A549 (cell line): ENCODE data around the gene PDE4D. TPM values are rescaled to one million over a fixed set of nuclear protein-coding genes. Genes with fewer than 3 reads are reported as not detected.

Experiments
- ATAC-seq, 2 experiments: fragments of 200-7000 bp in 1 of 2; fragments of >200 bp in 1 of 2; cut with Nextera tagmentation in 1 of 2; cut with Tn5 transposase in 1 of 2; 3 replicates each; pipeline versions ENCODE4 v1.8.0 to v1.9.1; 2018 to 2020; ENCODE audit warnings: mild to moderate bottlenecking in 1 of 2, moderate library complexity in 1 of 2
- CTCF ChIA-PET: fragments of 300-600 bp; sonication (Branson Sonifier 250); formaldehyde crosslinking; extraction: SDS; loops from one replicate; lab custom pipeline; 2021; ENCODE audit warnings: antibody characterized with exemption, inconsistent platforms; lab: Yijun Ruan, JAX
- POLR2A ChIA-PET: fragments of 350-600 bp; formaldehyde crosslinking; extraction: SDS; loops from one replicate; lab custom pipeline; 2021; ENCODE audit warnings: antibody characterized with exemption, inconsistent platforms; lab: Yijun Ruan, JAX
- DNase-seq, 2 experiments: peaks; one replicate each; pipeline versions ENCODE4 v3.0.0 to v3.0.0-alpha.2; 2011 to 2016; ENCODE audit warnings: low read depth in 1 of 2, low spot score in 1 of 2
- FAIRE-seq: peaks from 2 replicates; lab custom pipeline; 2011; peaks lifted over from hg19 to GRCh38; lab: Jason Lieb, UNC
- H3K27ac ChIP-seq, 2 experiments: fragments of >200 bp; sonication (Bioruptor Twin); formaldehyde crosslinking; 3 replicates each; pipeline ENCODE4 v1.5.1; 2016 to 2017
- H3K4me1 ChIP-seq: fragments of >200 bp; sonication (Bioruptor Twin); formaldehyde crosslinking; 3 replicates; pipeline ENCODE4 v1.6.1; 2016
- H3K4me2 ChIP-seq: fragments of >200 bp; sonication (Bioruptor Twin); formaldehyde crosslinking; 3 replicates; pipeline ENCODE4 v1.6.1; 2016
- H3K4me3 ChIP-seq: fragments of >200 bp; sonication (Bioruptor Twin); formaldehyde crosslinking; 3 replicates; pipeline ENCODE4 v1.5.1; 2016
- H3K9me3 ChIP-seq: fragments of >200 bp; sonication (Bioruptor Twin); formaldehyde crosslinking; 3 replicates; pipeline ENCODE4 v1.6.1; 2016
- BHLHE40 ChIP-seq: IDR thresholded peaks from 2 replicates; pipeline ENCODE4 v1.6.1; 2012; ENCODE audit warnings: low read depth, low read length, inconsistent platforms
- CBX2 ChIP-seq: fragments of 200-600 bp; sonication (generic); IDR thresholded peaks from 2 replicates; pipeline ENCODE4 v1.6.1; 2016; ENCODE audit warnings: low read depth, mild to moderate bottlenecking, borderline replicate concordance
- CBX8 ChIP-seq: fragments of 200-600 bp; sonication (generic); IDR thresholded peaks from 2 replicates; pipeline ENCODE4 v1.6.1; 2016
- CHD2 ChIP-seq: fragments of 150-350 bp; IDR thresholded peaks from 2 replicates; pipeline ENCODE4 v1.6.1; 2014; ENCODE audit warnings: low read length; ENCODE audit not compliant: partially characterized antibody
- CHD4 ChIP-seq: fragments of 200-600 bp; sonication (generic); IDR thresholded peaks from 2 replicates; pipeline ENCODE4 v1.6.1; 2016; ENCODE audit warnings: antibody characterized with exemption, mild to moderate bottlenecking, borderline replicate concordance
- E2F6 ChIP-seq: IDR thresholded peaks from 2 replicates; pipeline ENCODE4 v1.6.1; 2012; ENCODE audit warnings: low read depth, borderline replicate concordance
- EHF ChIP-seq: fragments of 250-450 bp; sonication (Bioruptor Pico); IDR thresholded peaks from 2 replicates; pipeline ENCODE4 v1.5.0; 2020; ENCODE audit warnings: mild to moderate bottlenecking
- FOSB ChIP-seq: fragments of 250-450 bp; sonication (Bioruptor Pico); IDR thresholded peaks from 2 replicates; pipeline ENCODE4 v1.5.0; 2020; ENCODE audit warnings: mild to moderate bottlenecking, moderate library complexity
- FOSL2 ChIP-seq, 2 experiments: fragments of 450-650 bp in 1 of 2; fragments of >200 bp in 1 of 2; sonication (Bioruptor Twin) in 1 of 2; formaldehyde crosslinking; IDR thresholded peaks; 2 replicates each; pipeline versions ENCODE4 v1.5.0 to v1.6.1; 2016 to 2020; ENCODE audit warnings: mild to moderate bottlenecking in 1 of 2, moderate library complexity in 1 of 2
- FOXS1 ChIP-seq: fragments of 250-450 bp; sonication (Bioruptor Pico); IDR thresholded peaks from 2 replicates; pipeline ENCODE4 v1.5.0; 2020; ENCODE audit warnings: mild to moderate bottlenecking, moderate library complexity
- GATA3 ChIP-seq: IDR thresholded peaks from 2 replicates; pipeline ENCODE4 v1.6.1; 2012; ENCODE audit warnings: borderline replicate concordance
- HDAC2 ChIP-seq: fragments of 200-600 bp; sonication (generic); IDR thresholded peaks from 2 replicates; pipeline ENCODE4 v1.6.1; 2016
- HEYL ChIP-seq: fragments of 250-450 bp; sonication (Bioruptor Pico); IDR thresholded peaks from 2 replicates; pipeline ENCODE4 v1.8.0; 2021; ENCODE audit warnings: mild to moderate bottlenecking, moderate library complexity
- HOXA7 ChIP-seq: fragments of 250-450 bp; sonication (Bioruptor Pico); IDR thresholded peaks from 2 replicates; pipeline ENCODE4 v1.5.0; 2020; ENCODE audit warnings: mild to moderate bottlenecking, moderate library complexity
- HOXB13 ChIP-seq: fragments of 250-450 bp; sonication (Bioruptor Pico); IDR thresholded peaks from 2 replicates; pipeline ENCODE4 v1.5.0; 2020; ENCODE audit warnings: low read depth, mild to moderate bottlenecking, moderate library complexity
- HOXB5 ChIP-seq: fragments of 250-450 bp; sonication (Bioruptor Pico); IDR thresholded peaks from 2 replicates; pipeline ENCODE4 v1.5.0; 2020; ENCODE audit warnings: mild to moderate bottlenecking, moderate library complexity
- JUNB ChIP-seq: fragments of >200 bp; sonication (Bioruptor Twin); formaldehyde crosslinking; IDR thresholded peaks from 2 replicates; pipeline ENCODE4 v1.6.1; 2016
- KDM1A ChIP-seq: fragments of 200-600 bp; sonication (generic); IDR thresholded peaks from 2 replicates; pipeline ENCODE4 v1.6.1; 2016; ENCODE audit warnings: low read depth, mild to moderate bottlenecking
- KDM5A ChIP-seq: fragments of 200-600 bp; sonication (generic); IDR thresholded peaks from 2 replicates; pipeline ENCODE4 v1.6.1; 2016; ENCODE audit warnings: antibody characterized with exemption, mild to moderate bottlenecking
- MAFK ChIP-seq: fragments of 450-650 bp; IDR thresholded peaks from 2 replicates; pipeline ENCODE4 v1.6.1; 2014; ENCODE audit not compliant: partially characterized antibody
- MAX ChIP-seq: IDR thresholded peaks from 2 replicates; pipeline ENCODE4 v1.6.1; 2012
- MAZ ChIP-seq: fragments of 150-350 bp; IDR thresholded peaks from 2 replicates; pipeline ENCODE4 v1.6.1; 2014; ENCODE audit warnings: antibody characterized with exemption, low read depth, low read length, borderline replicate concordance
- NFE2L2 ChIP-seq: fragments of 150-350 bp; conservative IDR thresholded peaks from 2 replicates; pipeline ENCODE4 v1.6.1; 2014; ENCODE audit warnings: low read length
- NR3C1 ChIP-seq: fragments of >200 bp; sonication (Bioruptor Twin); formaldehyde crosslinking; IDR thresholded peaks from 3 replicates; pipeline ENCODE4 v1.6.1; 2017
- PBX3 ChIP-seq: IDR thresholded peaks from 2 replicates; pipeline ENCODE4 v1.6.1; 2012
- PHF8 ChIP-seq: fragments of 200-600 bp; sonication (generic); IDR thresholded peaks from 2 replicates; pipeline ENCODE4 v1.6.1; 2016; ENCODE audit warnings: low read depth, mild to moderate bottlenecking, antibody characterized with exemption, moderate library complexity, borderline replicate concordance
- POLR2A ChIP-seq: IDR thresholded peaks from 2 replicates; pipeline ENCODE4 v1.6.1; 2012; ENCODE audit warnings: mild to moderate bottlenecking, low read length
- RFX5 ChIP-seq: fragments of 450-650 bp; IDR thresholded peaks from 2 replicates; pipeline ENCODE4 v1.7.1; 2014; ENCODE audit warnings: antibody characterized with exemption, mild to moderate bottlenecking, moderate library complexity
- SMC3 ChIP-seq: fragments of >200 bp; sonication (Bioruptor Twin); formaldehyde crosslinking; IDR thresholded peaks from 3 replicates; pipeline ENCODE4 v1.6.1; 2018; ENCODE audit warnings: inconsistent platforms
- TFCP2L1 ChIP-seq: fragments of 250-450 bp; sonication (Bioruptor Pico); IDR thresholded peaks from 2 replicates; pipeline ENCODE4 v1.5.0; 2021; ENCODE audit warnings: mild to moderate bottlenecking
- TP53 ChIP-seq: fragments of 250-450 bp; sonication (Bioruptor Pico); IDR thresholded peaks from 2 replicates; pipeline ENCODE4 v1.5.0; 2021; ENCODE audit warnings: mild to moderate bottlenecking, moderate library complexity
- ZFP36 ChIP-seq: fragments of 450-650 bp; IDR thresholded peaks from 2 replicates; pipeline ENCODE4 v1.6.1; 2014; ENCODE audit warnings: borderline replicate concordance; ENCODE audit not compliant: partially characterized antibody
- ZNF302 ChIP-seq: fragments of 250-450 bp; sonication (Bioruptor Pico); IDR thresholded peaks from 2 replicates; pipeline ENCODE4 v1.9.0; 2021; ENCODE audit warnings: inconsistent platforms, mild to moderate bottlenecking, moderate library complexity
- ZSCAN20 ChIP-seq: fragments of 250-450 bp; sonication (Bioruptor Pico); IDR thresholded peaks from 2 replicates; pipeline ENCODE4 v1.8.0; 2022; ENCODE audit warnings: mild to moderate bottlenecking, moderate library complexity
- WGBS: methylation state at CpG from one replicate; pipeline ENCODE4 v1.1.6; 2017; ENCODE audit errors: missing lambda C conversion rate; 5-methylcytosine and 5-hydroxymethylcytosine counted together
- polyA plus RNA-seq, 4 experiments: library from polyadenylated mRNA; depleted of rRNA in 3 of 4; stranded (reverse); fragments of >200 nt; fragmentation: RNase III in 1 of 4; extraction: RNeasy Plus Mini Kit Qiagen cat#74134 plus additional on column Dnase treatment in 1 of 4; gene quantifications; 2 replicates in 3 of 4; 3 replicates in 1 of 4; pipeline ENCODE4 v1.2.3, GENCODE V29; 2011 to 2017
- TF ChIP-seq, protein P1 (sequence below): fragments of >200 bp; sonication (Bioruptor Twin); formaldehyde crosslinking; IDR thresholded peaks from 3 replicates; pipeline ENCODE4 v1.6.1; 2016
- TF ChIP-seq, protein P2 (sequence below): fragments of 250-450 bp; sonication (Bioruptor Pico); IDR thresholded peaks from 2 replicates; pipeline ENCODE4 v1.5.0; 2020; ENCODE audit warnings: low read depth, mild to moderate bottlenecking, moderate library complexity

The PDE4D gene
- polyA plus RNA-seq, 2 of the 4 experiments (the other 2 are of a cell fraction), result 74.0 to 213 TPM

DNA sequence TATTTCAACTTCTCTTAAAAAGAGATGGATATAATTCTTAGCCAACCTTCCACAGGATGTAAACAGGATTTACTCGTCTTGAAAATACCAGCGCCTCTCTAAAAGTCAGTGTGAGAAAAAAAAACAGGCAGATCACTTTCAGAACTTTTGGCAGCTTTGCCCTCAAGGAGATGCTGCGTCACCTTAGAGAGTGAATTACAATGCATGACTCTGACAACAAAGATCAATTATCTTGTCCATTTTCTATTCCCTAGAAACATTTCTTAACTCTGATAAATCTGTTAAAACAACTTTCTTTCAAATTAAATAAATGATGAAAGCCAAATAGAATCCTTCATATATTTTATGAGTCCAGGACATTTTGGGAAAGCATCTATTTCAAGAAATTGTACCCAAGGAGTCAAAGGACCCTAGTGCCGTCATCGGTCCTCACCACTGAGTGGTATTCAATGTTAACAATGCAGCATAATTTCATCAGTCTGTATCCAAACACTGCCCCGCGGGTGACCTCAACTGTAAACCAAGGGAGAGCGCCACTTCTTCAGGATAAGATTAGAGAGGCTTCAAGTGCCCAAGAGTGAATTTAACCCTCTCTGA, 536.0 kb downstream of the PDE4D start (continued):
- TF ChIP-seq, protein P1, sequence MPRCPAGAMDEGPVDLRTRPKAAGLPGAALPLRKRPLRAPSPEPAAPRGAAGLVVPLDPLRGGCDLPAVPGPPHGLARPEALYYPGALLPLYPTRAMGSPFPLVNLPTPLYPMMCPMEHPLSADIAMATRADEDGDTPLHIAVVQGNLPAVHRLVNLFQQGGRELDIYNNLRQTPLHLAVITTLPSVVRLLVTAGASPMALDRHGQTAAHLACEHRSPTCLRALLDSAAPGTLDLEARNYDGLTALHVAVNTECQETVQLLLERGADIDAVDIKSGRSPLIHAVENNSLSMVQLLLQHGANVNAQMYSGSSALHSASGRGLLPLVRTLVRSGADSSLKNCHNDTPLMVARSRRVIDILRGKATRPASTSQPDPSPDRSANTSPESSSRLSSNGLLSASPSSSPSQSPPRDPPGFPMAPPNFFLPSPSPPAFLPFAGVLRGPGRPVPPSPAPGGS, result peak; percentile 36; the same call in 1 of the 3 replicates
- TF ChIP-seq FOSL2 (IDR thresholded peaks at IDR 0.05) (no peak), FOSL2 (CRISPR knock-in tag; IDR thresholded peaks at IDR 0.05) (peak; percentile 49)

DNA sequence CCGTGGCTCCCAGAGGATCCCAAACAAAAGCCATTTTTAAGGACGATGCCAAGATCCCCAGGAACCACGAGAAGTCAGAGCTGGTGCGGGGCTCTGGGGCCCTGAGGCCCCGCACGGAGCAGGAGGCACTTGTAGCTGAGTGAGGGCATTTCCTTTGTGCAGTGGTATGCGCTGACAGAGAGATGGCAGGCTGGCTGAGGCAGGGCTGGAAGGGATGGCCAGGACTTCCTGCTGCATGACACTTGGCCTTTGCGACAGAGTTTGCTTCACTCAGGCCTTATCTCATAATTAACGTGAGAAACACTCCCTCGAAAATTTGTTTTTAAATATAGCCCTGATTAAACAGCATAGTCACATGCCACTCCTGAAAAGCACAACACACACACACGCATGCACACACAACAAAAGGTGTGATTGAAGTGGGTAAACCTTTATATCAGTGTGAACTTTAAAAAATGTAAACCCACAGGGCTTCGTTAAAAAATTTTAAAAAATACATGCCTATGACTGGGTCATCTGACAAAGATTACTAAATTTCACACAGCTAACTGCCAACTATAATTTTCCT, 536.6 kb downstream of the PDE4D start:
- ATAC-seq (peak; percentile 78 to 80), DNase-seq (peak in 1 of 2 experiments; percentile 88)
- CTCF ChIA-PET, result interaction anchor here (0.9 to 4.9 kb wide), 9 partner anchors 11 to 353 kb away, joined by 3 to 27 read pairs (median 4); no protein-coding TSS in a partner anchor
- TF ChIP-seq ZSCAN20 (peak; percentile 50), POLR2A (no peak), EHF (peak; percentile 83), FOSL2 (IDR thresholded peaks at IDR 0.05) (no peak), FOSL2 (CRISPR knock-in tag; IDR thresholded peaks at IDR 0.05) (peak; percentile 2; the same call in 1 of the 2 replicates), TP53 (CRISPR knock-in tag) (no peak), KDM5A (no peak), NFE2L2 (no peak), MAFK (no peak), JUNB (no peak), HEYL (CRISPR knock-in tag) (peak; percentile 52; the same call in 1 of the 2 replicates), ZFP36 (no peak), FOXS1 (no peak), CBX8 (no peak), SMC3 (no peak), TFCP2L1 (CRISPR knock-in tag) (peak; percentile 76; the same call in 1 of the 2 replicates), RFX5 (no peak), HOXB5 (CRISPR knock-in tag) (peak; percentile 73; the same call in 1 of the 2 replicates), MAX (peak; percentile 34), PHF8 (no peak), CHD4 (no peak), KDM1A (no peak), NR3C1 (no peak), HOXB13 (CRISPR knock-in tag) (peak; percentile 78), HDAC2 (no peak), CBX2 (no peak), E2F6 (no peak), CHD2 (no peak), GATA3 (no peak), BHLHE40 (no peak), ZNF302 (CRISPR knock-in tag) (no peak), HOXA7 (CRISPR knock-in tag) (peak; percentile 68; the same call in 1 of the 2 replicates), PBX3 (no peak), FOSB (CRISPR knock-in tag) (no peak), MAZ (no peak)
- TF ChIP-seq, protein P1, result no peak
- TF ChIP-seq, protein P2, sequence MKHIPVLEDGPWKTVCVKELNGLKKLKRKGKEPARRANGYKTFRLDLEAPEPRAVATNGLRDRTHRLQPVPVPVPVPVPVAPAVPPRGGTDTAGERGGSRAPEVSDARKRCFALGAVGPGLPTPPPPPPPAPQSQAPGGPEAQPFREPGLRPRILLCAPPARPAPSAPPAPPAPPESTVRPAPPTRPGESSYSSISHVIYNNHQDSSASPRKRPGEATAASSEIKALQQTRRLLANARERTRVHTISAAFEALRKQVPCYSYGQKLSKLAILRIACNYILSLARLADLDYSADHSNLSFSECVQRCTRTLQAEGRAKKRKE, result peak; percentile 71; the same call in 1 of the 2 replicates

More for the DNA sequence above, 536.6 kb downstream of the PDE4D start:
- H3K9me3 ChIP-seq, result no peaks in the 10 kb centered on the region
- H3K4me1 ChIP-seq, result peaks cover 95% of the 10 kb centered on the region
- no peak for FAIRE-seq
- H3K4me2 ChIP-seq, result peak overlapping the region; percentile 76
- H3K27ac ChIP-seq, result peak overlapping the region; percentile 86 to 99
- POLR2A ChIA-PET, result interaction anchor here (0.9 to 1.0 kb wide), 2 partner anchors 20 to 388 kb away, joined by 3 read pairs; no protein-coding TSS in a partner anchor
- WGBS, result 3% methylated on average over 12 of the region's 12 CpGs
- peak overlapping the region; percentile 35 for H3K4me3 ChIP-seq
